GM12864 (cell line): ENCODE results near the gene MGRN1.

ENCODE experiments used
- DNase-seq: peaks from one replicate; pipeline ENCODE4 v3.0.0-alpha.2; 2011; ENCODE audit warnings: low read depth
- H3K4me3 ChIP-seq: 2 replicates; pipeline ENCODE4 v1.5.1; 2011; ENCODE audit warnings: mild to moderate bottlenecking, low read depth, low read length, control low read depth
- TF ChIP-seq, protein P1 (sequence below): IDR thresholded peaks from 2 replicates; pipeline ENCODE4 v1.5.1; 2011; ENCODE audit warnings: low read depth, mild to moderate bottlenecking, moderate library complexity, low read length, control low read depth, inconsistent platforms; ENCODE audit errors: missing control alignments

MGRN1 gene

DNA sequence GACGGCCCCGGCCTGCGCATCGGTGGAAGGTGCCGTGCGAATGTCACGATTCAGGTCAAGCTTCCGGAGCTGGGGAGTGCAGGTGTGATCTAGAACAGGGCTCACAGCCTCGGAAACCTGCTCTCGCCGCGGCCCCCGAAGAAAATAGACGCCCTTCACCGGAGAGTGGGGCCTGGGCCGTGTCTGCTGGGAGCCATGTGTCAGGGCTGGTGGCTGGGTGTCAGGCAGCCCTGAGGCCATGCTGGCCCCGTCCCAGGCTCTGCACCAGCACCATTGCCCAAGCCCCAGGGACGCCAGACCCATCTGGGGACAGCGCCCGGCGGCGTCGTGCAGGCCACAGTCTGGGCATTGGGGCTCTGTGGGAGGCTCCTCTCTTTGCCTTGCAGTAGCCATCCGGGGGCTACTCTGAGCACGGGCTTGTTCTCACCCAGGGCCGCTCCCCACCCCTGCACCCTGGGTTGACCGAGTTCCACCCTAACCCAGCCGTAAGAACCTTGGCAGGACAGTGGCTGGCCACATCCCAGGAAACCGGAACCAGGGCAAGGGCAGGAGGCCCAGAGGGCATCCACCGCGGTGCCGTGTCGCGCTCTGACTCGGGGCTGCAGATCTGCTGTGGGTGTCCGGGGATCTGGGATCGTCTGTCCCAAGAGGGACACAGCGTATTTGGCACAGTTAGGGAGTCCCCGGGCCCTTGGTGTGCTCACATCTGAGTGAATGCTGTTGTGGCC lies 63.5 kb downstream of the MGRN1 start:
- H3K4me3 ChIP-seq: no peak overlapping the region
- TF ChIP-seq, protein P1, sequence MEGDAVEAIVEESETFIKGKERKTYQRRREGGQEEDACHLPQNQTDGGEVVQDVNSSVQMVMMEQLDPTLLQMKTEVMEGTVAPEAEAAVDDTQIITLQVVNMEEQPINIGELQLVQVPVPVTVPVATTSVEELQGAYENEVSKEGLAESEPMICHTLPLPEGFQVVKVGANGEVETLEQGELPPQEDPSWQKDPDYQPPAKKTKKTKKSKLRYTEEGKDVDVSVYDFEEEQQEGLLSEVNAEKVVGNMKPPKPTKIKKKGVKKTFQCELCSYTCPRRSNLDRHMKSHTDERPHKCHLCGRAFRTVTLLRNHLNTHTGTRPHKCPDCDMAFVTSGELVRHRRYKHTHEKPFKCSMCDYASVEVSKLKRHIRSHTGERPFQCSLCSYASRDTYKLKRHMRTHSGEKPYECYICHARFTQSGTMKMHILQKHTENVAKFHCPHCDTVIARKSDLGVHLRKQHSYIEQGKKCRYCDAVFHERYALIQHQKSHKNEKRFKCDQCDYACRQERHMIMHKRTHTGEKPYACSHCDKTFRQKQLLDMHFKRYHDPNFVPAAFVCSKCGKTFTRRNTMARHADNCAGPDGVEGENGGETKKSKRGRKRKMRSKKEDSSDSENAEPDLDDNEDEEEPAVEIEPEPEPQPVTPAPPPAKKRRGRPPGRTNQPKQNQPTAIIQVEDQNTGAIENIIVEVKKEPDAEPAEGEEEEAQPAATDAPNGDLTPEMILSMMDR: no peak
- DNase-seq: no peak

DNA sequence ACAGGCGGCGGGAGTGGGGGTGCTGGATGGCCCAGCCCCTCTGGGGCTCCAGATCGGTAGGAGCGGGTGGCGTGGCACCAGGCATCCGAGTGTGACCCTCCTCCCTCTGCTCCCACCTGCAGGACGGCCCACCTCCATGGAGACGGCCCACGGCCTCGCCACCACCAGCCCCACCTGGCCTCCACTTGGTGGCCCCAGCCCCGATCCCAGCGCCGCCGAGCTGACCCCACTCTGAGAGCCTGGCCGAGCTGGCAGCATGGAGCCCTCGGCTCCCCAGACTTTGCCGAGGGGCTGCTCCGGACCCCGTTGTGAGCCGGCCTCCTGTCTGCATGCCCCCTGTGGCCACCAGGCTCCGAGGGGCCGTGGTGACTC lies 64.0 kb downstream of the MGRN1 start:
- TF ChIP-seq, protein P1: no peak
- DNase-seq: no peak
- H3K4me3 ChIP-seq: no peak overlapping the region

DNA sequence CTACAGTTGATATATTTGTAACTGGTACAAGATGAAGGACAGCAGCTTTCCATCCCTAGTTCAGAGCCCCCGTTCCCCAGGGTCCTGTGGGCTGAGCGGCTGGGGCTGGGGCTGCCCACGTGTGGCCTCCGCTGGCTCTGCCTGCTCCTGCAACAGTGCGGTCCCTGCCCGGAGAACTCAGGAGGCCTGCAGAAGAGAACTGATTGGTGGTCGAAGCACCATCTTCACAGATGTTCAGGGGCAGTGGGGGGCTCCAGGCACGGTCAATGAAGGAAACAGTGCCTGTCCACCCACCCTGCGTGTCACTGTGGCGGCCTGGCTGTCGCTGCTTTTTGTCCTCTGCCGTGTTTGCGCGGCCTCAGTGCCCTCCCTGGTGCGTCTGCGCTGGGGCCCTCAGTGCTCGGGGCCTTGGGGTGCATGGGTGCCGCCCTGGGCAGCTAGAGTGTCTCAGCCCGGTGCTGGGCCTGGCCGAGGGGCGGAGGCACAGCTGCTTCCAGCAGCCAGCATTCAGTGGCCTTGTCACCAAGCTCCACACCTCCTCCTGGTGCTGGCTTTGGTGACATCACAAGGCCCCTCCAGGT lies 64.6 kb downstream of the MGRN1 start:
- no peak overlapping the region for H3K4me3 ChIP-seq
- TF ChIP-seq, protein P1: no peak
- DNase-seq: no peak

DNA sequence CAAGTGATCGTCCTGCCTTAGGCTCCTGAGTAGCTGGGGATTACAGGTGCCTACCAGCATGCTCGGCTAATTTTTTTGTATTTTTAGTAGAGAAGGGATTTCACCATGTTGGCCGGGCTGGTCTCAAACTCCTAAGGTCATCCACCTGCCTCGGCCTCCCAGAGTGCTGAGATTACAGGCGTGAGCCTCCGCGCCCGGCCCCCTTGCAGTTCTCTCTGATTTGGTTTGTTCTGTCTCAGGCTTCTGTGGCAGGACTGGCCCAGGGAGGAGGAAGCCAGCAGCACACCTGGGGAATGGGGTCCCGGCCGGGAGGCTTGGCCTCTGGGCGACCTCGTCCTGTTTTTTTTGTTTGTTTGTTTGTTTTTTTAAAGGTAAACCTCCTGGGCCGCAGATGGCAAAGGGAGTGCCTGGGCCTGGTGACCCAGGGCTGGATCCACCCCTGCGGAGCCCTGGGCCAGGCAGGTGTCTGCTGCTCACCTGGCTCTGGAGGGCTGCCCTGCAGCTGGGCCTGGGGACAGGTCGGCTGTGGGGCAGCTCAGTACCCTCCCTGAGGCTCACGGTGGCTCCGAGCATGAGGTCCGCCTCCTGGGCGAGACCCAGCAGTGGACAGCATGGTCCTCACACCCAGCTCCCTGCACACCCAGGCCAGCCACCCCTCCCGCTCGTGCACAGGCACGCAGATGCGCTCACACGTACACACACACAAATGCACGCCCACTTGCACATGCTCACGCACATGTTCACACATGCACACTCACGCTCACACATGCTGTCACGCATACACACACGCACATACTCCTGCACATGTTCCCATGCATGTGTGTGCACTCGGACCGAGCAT lies 65.5 kb downstream of the MGRN1 start:
- H3K4me3 ChIP-seq: no peak overlapping the region
- TF ChIP-seq, protein P1: no peak

DNA sequence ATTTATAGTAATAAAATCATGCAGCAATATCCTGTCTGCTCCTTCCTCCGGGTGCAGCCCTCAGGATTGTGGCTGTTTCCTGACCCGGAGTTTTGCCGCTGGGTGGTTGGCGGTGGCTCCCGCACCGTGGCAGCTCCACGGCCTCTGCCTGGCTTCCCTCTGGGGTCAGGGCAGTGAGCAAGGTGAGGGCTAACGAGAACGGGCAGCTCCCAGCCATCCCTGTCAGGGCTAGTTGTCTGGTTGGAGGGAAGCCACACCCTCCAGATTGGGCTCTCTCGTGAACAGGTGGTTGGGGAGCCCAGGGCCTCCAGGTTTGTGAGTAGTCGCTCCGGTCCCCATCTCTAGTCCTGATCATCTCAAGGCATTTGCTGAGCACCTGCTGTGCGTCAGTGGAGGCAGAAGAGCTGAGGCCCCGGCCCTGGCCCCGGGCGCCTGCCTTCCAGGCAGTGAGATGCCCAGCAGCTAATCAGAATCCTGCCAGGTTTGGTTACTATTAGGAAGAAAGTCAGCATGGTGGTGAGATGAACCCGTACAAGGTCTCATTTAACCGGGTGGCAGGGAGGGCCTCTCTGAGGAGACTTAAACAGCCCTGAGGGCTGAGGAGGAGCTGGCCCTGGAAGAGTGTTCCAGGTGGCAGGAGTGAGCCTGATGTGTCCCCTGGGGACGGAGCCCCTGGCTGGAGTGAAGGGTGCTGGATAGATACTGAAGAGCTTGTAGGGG lies 66.5 kb downstream of the MGRN1 start:
- H3K4me3 ChIP-seq: no peak overlapping the region
- DNase-seq: no peak
- TF ChIP-seq, protein P1: no peak

More for the DNA sequence above, 65.5 kb downstream of the MGRN1 start:
- no peak for DNase-seq

DNA sequence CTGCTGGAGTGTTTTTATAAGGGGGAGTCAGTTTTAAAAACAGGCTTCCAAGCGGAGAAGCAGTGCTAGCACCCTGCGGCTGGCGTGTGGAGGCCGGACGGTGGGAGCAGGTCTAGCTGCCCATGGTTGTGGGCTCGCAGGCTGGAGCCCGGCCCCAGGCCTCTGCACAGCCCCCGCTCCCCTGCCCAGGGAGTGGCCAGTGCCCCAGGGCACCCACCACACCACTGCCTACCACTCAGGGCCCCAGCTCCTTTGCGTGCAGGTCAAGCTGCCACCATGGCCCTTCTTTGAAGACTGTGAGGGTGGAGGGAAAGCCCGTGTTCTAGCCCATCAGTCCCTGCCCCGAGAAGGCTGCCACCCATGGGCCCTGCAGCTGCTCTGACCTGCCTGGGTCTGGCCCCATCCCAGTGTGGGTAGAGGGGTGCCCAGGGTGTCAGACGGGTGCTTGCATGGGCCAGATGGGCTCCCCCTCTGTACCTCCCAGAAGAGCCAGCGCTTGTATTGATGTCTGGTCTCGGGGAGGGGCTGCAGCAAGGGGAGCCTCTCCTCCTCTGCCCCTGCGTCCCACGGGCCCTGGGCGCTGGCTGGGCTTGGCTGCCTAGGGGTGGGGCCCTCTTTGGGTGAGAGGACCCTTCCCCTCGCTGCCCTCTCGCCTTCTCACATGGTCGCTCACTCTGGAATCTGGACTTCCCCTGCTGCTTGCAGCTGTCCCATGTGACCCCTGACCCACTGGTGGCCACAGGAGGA lies 67.2 kb downstream of the MGRN1 start:
- TF ChIP-seq, protein P1: no peak
- H3K4me3 ChIP-seq: no peak overlapping the region
- no peak for DNase-seq
